HG03575 (cell line): Measurements from ENCODE around the gene WDR26.
"Not testable (repeated sequence)": the region's sequence is repeated elsewhere in the genome, so short reads cannot be mapped to it uniquely, and the experiment has no call there.

Experiments used
- ATAC-seq: cut with Tn5 transposase; IDR thresholded peaks from one replicate; pipeline ENCODE4 v1.9.1; 2021; ENCODE audit not compliant: unreplicated experiment, insufficient number of reproducible peaks, low FRiP score; ENCODE audit errors: extremely low read depth

WDR26 gene

DNA sequence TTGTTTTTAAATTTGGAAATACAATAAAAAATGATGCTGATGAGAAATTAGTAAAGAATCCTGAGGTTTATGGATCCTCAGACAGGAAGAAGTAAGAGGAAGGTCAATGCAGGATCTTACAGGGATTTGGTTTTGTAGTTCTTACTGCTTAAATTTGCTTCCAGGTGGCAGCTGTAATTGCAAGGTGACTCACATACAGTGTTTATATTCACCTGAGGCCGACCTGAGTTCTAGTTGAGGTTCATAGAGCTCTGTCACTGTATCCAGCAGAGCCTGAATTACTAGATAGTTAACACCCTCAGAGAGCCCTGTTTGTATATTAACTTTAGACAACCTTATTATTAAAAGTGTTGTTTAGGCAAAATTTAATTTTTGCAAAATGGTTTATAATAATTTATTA, 1.4 kb upstream of the WDR26 start:
- ATAC-seq = no peak

DNA sequence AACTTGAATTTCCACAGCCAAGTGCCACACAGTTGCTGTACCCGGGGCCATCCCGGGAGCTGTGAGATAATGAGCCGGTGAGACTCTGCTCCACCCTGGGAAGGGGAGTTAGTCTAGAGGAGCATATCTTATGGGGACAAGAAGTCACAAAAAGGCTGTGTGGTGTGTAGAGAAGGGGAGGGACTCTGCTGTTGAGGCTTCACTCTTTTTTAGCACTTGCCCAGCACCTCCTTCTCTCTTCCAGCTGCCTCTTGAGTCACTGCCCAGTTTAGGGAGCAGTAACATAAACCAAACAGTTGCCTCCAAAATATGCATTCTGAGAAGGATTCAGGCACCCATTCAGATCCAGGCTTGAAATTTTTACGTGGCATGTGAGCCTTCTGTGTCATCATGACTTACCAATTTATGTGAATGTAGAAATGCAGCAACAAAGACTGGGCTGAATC, 744 bp upstream of the WDR26 start:
- ATAC-seq = no peak

DNA sequence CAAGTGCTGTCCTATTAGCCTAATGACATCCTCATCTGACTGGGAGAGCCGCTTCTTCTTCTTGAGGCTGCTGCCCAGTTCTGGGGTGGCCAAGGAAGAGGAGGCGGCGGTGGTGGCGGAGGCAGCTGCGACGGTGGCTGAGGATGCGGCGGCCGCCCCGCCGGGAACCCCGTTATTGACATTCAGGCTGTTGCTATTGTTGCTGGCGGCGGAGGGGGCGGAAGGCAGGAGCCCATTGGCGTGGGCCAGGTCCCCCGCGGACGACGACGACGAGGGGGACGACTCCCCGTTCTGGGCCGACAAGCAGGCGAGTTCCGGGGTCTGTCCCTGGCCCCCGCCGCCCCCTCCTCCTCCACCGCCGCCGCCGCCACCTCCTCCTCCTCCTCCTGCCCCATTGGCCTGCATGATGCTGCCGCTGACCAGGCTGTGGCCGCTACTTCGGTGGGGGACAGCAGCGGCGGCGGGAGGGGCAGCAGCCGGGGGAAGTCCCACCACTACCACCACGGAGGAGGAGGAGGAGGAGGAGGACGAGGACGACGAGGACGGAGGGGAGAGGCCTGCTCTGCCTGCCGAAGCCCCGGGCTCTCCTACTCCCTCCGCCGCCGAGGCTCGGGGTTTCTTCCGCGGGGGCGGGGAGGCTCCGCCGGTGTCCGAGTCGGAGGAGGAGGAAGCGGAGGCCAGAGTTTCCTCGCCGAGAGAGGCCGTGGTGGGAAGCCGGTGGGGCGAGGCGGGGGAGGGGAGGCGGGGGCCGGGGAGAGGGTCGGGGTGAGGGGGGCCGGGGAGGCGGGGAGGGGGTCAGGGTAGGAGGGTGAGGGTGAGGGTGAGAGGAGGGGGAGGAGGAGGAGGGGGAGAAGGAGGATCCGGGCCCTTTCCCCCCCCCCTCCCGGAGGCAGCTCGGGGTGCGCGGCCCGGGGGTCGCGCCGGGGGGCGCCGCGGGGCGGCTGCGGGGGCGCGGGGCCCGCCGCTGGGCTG, 610 bp downstream of the WDR26 start:
- no peak for ATAC-seq

DNA sequence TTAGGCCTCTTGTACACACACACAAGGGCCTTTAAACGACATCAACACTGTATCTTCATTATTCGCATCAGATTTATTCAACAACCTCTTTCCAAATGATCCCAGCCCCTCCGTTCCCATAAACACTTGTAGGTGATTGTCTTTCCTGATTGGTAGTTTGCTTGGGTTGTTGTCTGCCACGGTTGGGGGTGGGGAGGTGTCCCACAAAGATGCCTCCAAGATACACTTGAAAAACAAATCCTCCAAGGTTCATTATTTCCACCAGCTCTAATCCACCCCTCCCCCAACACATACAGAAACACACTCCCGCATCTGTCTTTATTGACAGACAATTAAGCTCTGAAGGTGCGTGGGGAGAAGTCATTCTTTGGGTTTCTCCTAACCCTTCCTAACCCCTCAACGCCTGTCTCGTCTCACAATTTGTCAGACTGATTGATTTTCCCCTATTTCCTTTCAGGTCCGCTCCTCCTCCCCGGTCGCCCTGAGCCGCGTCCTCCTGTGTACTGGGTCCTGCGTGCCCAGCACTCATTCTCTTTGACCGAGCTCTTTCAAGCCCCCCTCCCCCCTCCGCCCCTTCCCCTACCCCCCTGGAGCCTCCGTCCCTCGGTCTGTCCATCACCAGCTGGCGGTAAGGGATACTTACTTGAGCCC, 1.4 kb downstream of the WDR26 start:
- ATAC-seq = no peak

DNA sequence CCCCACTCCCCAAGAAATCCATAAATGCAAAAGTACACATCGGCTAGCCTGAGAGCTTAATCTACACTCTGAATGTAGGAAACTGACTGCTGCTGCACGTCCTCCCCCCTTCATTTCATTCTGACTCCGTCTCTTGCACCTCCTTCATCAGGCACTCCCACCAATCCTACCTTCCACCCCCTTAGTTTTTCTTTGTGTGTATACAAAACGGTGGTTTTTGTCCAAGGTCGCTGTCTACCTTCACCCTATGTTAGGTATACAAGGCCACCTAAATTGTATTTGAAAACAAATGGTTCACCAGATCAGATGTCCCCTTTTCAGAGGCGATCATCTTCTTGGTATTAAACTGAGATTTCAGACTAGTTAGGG, 1.9 kb downstream of the WDR26 start:
- ATAC-seq = no peak

DNA sequence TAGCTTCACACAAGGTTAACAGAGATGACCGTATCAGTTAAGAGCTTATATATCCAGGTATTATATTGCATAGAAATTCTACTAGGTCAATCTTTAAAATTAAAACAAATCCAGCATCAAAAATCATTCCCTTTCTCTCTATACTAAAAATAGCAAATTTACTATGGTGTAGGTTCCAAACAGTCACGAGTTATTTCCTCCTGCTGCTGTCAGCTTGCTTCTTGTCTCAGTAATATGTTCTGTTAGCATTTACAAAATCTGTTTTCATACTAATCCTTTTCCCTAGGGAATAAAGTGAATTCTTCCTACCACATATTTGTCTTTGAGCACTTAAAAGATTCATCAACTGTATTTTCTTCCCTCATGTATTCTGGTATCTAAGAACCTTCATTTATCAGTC, 2.5 kb downstream of the WDR26 start:
- ATAC-seq = no peak

DNA sequence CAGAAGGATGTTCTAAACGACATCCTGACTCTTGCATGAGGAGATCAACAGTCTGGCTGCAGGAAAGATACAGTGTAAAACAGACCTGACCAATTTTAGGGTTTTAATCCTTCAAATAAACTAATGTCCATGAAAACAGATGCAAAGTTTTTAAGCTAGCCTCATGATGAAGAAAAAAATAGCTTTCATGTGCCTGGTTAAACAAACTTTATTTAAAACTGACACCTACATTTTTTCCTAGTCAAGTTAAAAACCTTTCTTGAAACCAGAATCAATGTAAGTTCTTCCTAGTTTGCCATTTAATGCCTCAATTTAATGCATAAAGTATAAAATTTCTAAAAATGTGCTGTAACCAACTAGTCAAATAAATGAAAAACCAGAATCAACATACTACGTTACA, 2.9 kb downstream of the WDR26 start:
- ATAC-seq = no peak

DNA sequence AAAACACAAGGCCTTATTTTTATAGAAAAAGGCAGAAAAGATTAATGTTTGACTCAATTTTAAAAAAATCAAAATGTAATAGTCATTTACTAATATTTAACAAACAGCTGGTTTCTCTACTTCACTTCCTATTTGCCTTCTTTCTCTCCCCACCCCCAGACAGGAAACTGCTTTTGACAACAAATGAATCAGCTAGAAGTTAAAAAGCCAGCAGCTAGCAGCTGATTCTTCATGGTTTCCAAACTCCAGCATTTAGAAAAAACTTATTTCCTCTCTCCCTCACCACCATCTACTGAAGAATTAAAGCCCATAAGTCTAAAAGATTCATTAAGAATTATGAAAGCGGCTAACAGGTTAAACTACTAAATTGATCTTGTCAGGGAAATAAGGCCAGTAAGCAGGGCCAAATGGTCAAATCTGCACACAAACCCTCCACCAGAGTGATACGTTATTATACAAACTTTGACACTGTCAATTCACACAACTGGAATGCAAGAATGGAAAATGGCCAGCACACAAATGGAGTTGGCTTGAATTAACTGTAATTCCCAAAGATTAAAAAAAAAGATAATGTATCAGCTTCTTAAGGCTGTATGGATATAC, 4.0 kb downstream of the WDR26 start:
- ATAC-seq = no peak

DNA sequence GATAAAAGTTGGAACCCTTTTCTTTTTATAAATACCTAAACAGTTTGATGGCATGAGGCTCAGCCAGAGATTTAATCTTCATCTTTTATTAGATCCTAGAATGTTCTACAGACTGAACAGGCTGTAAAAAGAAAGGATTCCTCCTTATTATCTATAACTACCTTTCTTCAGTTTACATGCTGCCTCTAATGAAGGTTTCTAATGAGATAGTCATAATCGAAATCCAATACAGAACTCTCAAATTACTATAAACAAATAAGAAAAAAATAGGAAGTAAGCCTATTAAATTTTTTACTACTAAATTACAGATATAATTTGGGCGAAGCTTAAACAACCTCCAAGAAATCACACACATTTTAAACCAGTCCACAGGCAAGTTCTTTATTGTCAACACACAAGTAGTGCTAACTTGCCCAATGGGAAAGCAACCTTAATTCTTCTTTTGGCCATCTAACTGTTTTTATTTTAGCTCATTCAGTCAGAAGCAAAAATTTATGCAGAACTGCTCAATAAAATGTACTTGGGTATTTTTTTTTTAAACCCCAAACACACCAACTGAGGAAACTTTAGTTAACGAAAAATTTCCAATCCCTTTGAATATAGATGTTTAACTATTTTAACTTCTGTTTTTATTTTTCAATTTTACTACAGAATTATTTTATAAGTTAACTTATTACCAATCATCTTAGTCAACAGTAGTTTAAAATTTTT, 4.8 kb downstream of the WDR26 start:
- no peak for ATAC-seq

DNA sequence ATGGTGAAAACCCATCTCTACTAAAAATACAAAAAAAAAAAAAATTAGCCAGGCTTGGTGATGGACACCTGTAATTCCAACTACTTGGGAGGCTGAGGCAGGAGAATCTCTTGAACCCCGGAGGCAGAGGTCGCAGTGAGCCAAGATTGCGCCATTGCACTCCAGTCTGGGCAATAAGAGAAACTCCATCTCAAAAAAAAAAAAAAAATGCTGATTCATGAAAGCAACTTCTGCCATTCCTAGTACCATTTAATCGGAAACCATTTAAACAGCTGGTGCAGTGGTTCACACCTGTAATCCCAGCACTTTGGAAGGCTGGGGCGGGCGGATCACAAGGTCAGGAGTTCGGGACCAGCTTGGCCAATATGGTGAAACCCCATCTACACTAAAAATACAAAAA, 5.9 kb downstream of the WDR26 start:
- not testable (repeated sequence) for ATAC-seq

DNA sequence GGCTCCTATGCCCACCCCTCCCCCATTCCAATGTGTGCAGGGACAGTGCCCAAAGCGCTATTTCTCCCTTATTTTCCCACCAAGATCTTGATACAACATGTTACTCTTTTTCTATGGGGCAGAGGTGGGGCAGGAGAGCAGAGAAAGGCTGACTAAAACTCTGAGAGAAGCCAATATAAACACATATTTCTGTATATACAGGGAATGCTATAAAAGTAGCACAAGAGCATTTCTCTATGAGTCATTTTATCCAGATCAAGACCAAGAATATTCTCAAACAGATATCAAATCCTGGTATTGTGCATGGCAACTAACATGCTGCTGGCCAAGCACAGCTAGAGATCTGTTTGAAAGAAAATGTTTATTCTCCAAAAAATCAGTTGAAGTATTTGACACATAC, 7.3 kb downstream of the WDR26 start:
- ATAC-seq = no peak

DNA sequence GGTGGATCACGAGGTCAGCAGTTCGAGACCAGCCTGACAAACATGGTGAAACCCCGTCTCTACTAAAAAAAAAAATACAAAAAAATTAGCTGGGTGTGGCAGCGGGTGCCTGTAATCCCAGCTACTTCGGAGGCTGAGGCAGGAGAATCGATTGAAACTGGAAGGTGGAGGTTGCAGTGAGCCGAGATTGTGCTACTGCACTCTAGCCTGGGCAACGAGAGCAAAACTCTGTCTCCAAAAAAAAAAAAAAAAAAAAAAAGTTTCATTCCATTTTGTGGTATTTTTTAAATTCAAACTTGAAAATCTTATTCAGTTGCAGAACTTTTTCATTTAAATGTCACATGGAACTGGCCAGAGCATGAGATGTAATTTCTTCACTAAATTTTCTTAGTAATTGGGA, 7.7 kb downstream of the WDR26 start:
- not testable (repeated sequence) for ATAC-seq

DNA sequence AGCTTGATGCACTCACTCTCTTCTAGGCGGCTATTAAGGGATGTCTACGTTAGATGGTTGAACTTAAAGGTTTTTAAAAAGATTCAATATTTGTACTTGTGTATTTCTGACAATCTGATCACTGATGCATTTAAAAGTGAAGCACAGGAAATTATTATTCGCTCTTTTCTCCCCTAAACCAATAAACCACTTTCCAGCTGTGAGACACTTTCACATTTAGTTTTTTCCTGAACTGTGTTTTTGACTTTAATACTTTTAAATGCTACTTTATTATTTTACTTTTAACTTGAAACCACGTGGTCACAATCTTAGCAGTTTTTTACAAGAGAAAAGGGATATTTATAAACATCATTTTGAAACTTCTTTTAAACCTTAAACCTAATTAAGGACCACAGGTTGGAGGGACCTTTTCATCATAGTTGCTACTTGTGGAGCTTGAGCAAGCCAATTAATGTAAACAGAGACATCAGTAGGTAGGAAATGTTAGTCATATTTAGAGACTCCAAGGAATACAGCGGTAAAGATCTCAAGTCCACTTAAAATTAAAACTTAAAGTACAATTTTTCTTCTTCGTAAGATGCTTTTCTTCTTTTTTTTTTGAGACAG, 9.2 kb downstream of the WDR26 start:
- no peak for ATAC-seq

DNA sequence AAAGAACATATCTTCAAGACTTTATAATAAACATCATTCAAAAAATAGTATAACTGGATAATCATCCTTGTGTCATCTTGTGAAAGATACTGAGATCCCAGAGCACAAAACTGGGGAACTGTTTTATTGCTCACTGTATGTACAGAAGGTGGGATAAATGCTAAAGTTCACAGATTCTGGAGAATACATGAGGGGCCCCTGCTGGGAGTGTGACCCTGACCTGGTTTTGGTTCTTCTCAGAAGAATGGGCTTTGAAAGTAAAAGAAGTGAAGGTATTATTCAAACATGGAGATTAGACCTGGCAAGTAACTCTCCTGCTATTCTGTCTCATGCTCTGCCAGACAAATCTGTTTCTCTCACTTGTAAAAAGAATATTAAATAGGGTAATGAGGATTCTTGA, 14.5 kb downstream of the WDR26 start:
- ATAC-seq = no peak

DNA sequence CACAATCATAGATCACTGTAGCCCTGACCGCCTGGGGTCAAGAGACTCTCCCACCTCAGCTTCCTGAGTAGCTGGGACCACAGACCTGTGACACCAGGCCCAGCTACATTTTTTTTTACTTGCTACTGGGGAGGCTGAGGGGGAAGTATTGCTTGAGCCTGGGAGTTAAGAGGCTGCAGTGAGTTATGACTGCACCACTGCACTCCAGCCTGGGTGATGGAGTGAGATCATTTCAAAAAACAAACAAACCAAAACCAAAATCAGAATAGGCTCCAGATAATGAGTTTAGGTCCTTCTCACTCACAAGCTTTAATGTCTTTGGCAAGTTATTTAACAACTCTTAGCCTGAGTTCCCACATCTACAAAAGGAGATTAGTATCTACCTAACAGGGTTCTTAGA, 22.8 kb downstream of the WDR26 start:
- ATAC-seq = no peak

DNA sequence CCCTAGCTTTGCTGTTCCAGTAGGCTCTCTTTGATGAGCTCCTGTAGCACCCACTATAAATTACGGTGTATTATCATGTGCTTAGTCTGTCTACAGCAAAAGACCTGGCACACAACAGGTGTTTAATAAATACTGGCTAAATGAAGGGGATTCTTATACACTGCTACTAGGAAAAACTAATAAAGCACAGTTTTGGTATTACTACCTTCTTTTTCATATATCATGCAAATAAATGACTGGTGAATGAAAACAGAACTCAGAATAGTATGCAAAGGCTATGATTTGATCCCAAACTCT, 26.4 kb downstream of the WDR26 start:
- no peak for ATAC-seq

DNA sequence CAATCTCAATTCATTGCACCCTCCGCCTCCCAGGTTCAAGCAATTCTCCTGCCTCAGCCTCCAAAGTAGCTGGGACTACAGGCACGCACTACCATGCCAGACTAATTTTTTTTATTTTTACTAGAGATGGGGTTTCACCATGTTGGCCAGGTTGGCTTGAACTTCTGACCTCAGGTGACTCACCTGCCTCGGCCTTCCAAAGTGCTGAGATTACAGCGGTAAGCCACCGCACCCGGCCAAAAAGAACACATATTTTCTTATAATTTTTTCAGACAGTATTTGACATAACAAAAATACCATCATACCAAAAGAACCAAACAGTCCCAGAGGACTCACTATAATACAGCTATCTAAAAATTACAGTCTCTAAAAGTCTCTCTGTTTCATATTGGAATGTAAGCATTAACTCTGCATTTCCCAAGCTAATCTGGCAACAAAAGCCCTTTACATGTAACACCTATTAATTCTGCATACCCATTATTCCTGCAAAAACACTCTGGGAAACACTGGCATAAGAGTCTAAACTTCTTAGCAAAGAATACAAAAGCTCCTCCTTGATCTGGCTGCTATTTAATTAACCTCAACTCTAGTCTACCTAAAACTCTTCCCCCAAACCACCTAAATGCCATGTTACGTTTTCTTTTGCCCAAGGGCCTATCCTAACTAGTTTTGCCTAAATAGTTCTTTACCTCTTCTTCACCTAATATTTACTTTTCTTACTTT, 26.9 kb downstream of the WDR26 start:
- ATAC-seq = no peak

DNA sequence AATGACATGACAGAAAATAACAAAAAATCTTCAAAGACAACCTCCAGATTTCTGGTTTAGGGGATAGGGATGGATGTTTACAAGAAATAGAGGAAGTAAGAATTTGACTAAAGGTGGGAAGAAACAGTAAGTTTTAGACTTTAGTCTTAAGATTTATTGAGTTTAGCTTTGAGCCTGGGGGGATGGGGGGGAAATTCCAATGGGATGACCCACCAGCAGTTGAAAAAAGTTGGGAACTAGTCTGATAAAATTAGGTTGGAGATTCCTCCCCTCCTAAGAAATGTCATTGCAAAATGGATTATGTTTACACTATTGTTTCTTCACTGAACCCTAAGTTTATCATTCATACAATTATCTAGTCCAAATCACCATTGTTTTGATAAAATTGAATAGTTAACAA, 28.4 kb downstream of the WDR26 start:
- ATAC-seq = no peak

DNA sequence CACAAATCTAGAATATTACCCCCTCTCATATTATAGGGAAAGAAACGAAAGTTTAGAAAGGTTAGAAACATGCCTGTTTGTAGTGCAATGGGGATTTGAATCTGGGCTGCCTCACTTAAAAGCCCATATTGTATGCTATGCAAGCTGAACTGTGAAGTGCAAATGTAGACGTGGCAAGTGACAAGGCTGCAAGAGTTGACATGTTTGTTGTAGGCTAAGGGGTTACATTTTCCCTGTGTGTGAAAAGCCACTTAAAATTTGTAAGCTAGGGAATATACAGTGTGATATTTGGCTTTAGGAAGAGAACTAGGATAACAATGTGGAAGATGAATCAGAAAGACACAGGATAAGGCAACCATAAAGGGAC, 29.0 kb downstream of the WDR26 start:
- no peak for ATAC-seq
